ENCODE results near the gene GREB1.

Gene GREB1

GRCh38 chr2:11559786-11560155, 25.9 kb downstream of the GREB1 start:
- no peak overlapping the region for H3K4me3 ChIP-seq (ENCODE audit: low read length)
- DNase-seq (ENCODE audit: low read depth) = no peak
- no peak for TF ChIP-seq CTCF (conservative IDR thresholded peaks at IDR 0.05; ENCODE audit: low read depth, low read length)

GRCh38 chr2:11560806-11561205, 27.0 kb downstream of the GREB1 start:
- TF ChIP-seq CTCF (conservative IDR thresholded peaks at IDR 0.05; ENCODE audit: low read depth, low read length) = no peak
- DNase-seq (ENCODE audit: low read depth) = no peak
- H3K4me3 ChIP-seq (ENCODE audit: low read length) = no peak overlapping the region

- no peak for DNase-seq (ENCODE audit: low read depth)
- no peak for TF ChIP-seq CTCF (conservative IDR thresholded peaks at IDR 0.05; ENCODE audit: low read depth, low read length)
- no peak overlapping the region for H3K4me3 ChIP-seq (ENCODE audit: low read length)
Observed at GRCh38 chr2:11562011-11562410, 28.2 kb downstream of the GREB1 start.

GRCh38 chr2:11562476-11562875, 28.6 kb downstream of the GREB1 start:
- TF ChIP-seq CTCF (conservative IDR thresholded peaks at IDR 0.05; ENCODE audit: low read depth, low read length) = no peak
- DNase-seq (ENCODE audit: low read depth) = no peak
- H3K4me3 ChIP-seq (ENCODE audit: low read length) = no peak overlapping the region

- no peak for TF ChIP-seq CTCF (conservative IDR thresholded peaks at IDR 0.05; ENCODE audit: low read depth, low read length)
- no peak for DNase-seq (ENCODE audit: low read depth)
Observed at GRCh38 chr2:11563784-11564666, 30.2 kb downstream of the GREB1 start.

GRCh38 chr2:11564816-11565567, 31.1 kb downstream of the GREB1 start:
- TF ChIP-seq CTCF (conservative IDR thresholded peaks at IDR 0.05; ENCODE audit: low read depth, low read length) = no peak
- H3K4me3 ChIP-seq (ENCODE audit: low read length) = no peak overlapping the region
- no peak for DNase-seq (ENCODE audit: low read depth)

More at GRCh38 chr2:11563784-11564666, 30.2 kb downstream of the GREB1 start:
- H3K4me3 ChIP-seq (ENCODE audit: low read length) = no peak overlapping the region

Data from retinal pigment epithelial cell (primary cell).